Subcutaneous adipose tissue (tissue), 4 donors: ENCODE measurements around the gene ITGA3. TPM values are rescaled to one million over a fixed set of nuclear protein-coding genes. Genes with fewer than 3 reads are reported as not detected.

ENCODE experiments used
- total RNA-seq, 4 donors: library from RNA; depleted of rRNA; stranded (reverse); fragments of >200 nt; gene quantifications; one replicate each; pipeline ENCODE4 v1.1.0, GENCODE V29; 2016
- TF ChIP-seq, protein P1 (sequence below): fragments of 450-650 bp; IDR thresholded peaks from one replicate; pipeline ENCODE4 v1.5.1; 2016; ENCODE audit warnings: low read depth, mild to moderate bottlenecking, control low read depth, antibody characterized with exemption, moderate library complexity

ITGA3 gene
- total RNA-seq, 4 donors from 2014 or later: 9.0 to 98.8 (median 19.3) TPM

DNA sequence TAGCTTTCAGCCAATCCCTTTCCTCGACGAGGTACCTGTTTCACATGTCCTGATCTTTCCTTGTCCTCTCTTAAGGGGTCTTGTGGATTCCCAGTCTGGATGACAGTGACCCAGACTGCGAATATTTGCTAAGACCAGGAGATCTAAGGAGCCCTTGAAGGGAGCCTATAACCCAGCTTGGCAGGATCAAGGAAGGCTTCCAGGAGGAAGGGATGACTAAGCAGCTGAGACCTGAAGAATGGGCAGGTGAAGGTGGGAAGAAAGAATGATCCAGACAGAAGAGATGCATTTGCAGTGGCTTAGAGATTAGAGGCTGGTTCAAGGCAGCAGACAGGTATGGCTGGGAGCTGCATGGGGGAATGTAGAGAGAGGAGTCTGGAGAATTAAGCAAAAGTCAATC is 37.3 kb downstream of the ITGA3 start:
- TF ChIP-seq, protein P1, sequence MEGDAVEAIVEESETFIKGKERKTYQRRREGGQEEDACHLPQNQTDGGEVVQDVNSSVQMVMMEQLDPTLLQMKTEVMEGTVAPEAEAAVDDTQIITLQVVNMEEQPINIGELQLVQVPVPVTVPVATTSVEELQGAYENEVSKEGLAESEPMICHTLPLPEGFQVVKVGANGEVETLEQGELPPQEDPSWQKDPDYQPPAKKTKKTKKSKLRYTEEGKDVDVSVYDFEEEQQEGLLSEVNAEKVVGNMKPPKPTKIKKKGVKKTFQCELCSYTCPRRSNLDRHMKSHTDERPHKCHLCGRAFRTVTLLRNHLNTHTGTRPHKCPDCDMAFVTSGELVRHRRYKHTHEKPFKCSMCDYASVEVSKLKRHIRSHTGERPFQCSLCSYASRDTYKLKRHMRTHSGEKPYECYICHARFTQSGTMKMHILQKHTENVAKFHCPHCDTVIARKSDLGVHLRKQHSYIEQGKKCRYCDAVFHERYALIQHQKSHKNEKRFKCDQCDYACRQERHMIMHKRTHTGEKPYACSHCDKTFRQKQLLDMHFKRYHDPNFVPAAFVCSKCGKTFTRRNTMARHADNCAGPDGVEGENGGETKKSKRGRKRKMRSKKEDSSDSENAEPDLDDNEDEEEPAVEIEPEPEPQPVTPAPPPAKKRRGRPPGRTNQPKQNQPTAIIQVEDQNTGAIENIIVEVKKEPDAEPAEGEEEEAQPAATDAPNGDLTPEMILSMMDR: no peak

DNA sequence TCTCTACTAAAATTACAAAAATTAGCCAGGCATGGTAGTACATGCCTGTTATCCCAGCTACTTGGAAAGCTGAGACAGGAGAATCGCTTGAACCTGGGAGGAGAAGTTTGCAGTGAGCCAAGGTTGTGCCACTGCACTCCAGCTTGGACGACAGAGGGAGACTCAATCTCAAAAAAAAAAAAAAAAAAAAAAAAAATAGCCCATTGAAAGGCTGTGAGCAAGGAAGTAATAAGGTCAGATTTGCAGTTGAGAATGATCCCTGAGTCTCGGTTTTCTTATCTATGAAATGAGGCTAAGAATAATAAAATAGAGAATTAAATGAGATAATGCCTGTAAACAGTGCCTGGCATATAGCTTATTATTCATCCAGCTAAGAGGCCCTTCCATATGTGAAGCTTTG is 37.9 kb downstream of the ITGA3 start:
- TF ChIP-seq, protein P1: no peak

DNA sequence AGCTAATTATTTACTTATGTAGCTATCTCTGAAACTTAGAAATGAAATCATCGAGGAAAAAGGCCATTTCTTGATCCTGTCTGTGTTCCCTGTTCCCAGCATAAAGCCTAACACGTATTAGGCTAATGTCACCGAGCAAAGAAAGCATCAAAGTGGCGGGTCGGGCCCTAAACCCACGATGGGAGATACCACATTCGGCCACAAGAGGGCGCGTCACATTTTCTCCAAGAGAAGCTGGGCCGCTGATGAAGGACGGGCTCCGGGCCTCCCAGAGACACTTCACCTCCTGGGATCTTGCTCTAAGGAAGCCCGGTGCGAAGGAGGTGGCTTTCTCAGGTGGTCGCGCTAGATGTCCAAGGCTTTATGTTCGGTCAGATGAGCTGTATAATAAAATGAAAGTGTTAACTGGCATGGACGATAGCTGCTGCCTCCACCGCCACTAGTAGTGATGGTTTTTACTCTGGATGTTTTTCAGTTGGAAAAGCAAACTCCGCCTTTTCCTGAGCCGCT is 38.4 kb downstream of the ITGA3 start:
- TF ChIP-seq, protein P1: no peak

GRCh38 chr17:50094753-50095619 is 39.1 kb downstream of the ITGA3 start, which contains the start of gene PDK2:
Gene PDK2, plus strand, starts transcription at chr17:50095351. Its CDS starts 85 bp downstream, at chr17:50095436.
- TF ChIP-seq, protein P1: no peak

- TF ChIP-seq, protein P1: no peak
These were observed 39.7 kb downstream of the ITGA3 start for GRCh38 chr17:50095626-50096037.

- TF ChIP-seq, protein P1: no peak
These were observed 40.2 kb downstream of the ITGA3 start for GRCh38 chr17:50096092-50096491.

GRCh38 chr17:50096758-50097157 is 40.8 kb downstream of the ITGA3 start:
- TF ChIP-seq, protein P1: no peak
